ENCODE data around the gene SIM1. TPM values are rescaled to one million over a fixed set of nuclear protein-coding genes. Genes with fewer than 3 reads are reported as not detected.

SIM1 gene
- total RNA-seq, 4 donors from 2014 or later: not detected

- Histone ChIP-seq H3K36me3 (no peaks in the 10 kb centered on the region), H3K9me3 (no peaks in the 10 kb centered on the region), H3K27me3 (no peaks in the 10 kb centered on the region), H3K4me1 (no peaks in the 10 kb centered on the region), H3K4me3 (no peak overlapping the region), H3K27ac (no peak overlapping the region)
- intact Hi-C loops (cut with DNase I; ENCODE audit: low total_unique reads) (no loop called here), in situ Hi-C loops (cut with MboI; ENCODE audit: low pct_ligation_motif_present in 1 of 4, low pct_unique_long_range_greater_than_20kb in 1 of 4, low sequenced_read_pairs in 3 of 4) (no loop called here)
- WGBS, 2 donors (ENCODE audit: low coverage in 1 of 2): 30% methylated on average over 1 of the region's 1 CpG
- DNase-seq: no peak
- TF ChIP-seq CTCF (IDR thresholded peaks at IDR 0.05) (no peak), EP300 (IDR thresholded peaks at IDR 0.05; ENCODE audit: low read depth) (no peak), POLR2AphosphoS5 (IDR thresholded peaks at IDR 0.05) (no peak), POLR2A (IDR thresholded peaks at IDR 0.05) (no peak)
Observed at GRCh38 chr6:100335991-100336390, 128.7 kb downstream of the SIM1 start.

Data from transverse colon (tissue), 4 donors.